Measurements from ENCODE around the gene KCNMB1.

GRCh38 chr5:170416526-170416925, 27.4 kb upstream of the KCNMB1 start:
- no peak for TF ChIP-seq CTCF (optimal IDR thresholded peaks at IDR 0.05 in 1 of 3, IDR thresholded peaks at IDR 0.05 in 1 of 3, conservative IDR thresholded peaks at IDR 0.05 in 1 of 3; ENCODE audit: extremely low read depth in 1 of 3, insufficient read depth in 2 of 3, low read length in 3 of 3)
- TF ChIP-seq EZH2 (IDR thresholded peaks at IDR 0.05; ENCODE audit: low read length): no peak
